Prostate gland (tissue), 2 donors: ENCODE data around the gene SLCO4A1. TPM values are rescaled to one million over a fixed set of nuclear protein-coding genes. Genes with fewer than 3 reads are reported as not detected.

ENCODE experiments used
- DNase-seq: peaks from one replicate; pipeline ENCODE4 v3.0.0-alpha.2; 2019; ENCODE audit warnings: low spot score
- H3K27ac ChIP-seq, 2 donors: fragments of 200-600 bp; sonication (generic); 2 replicates each; pipeline ENCODE4 v1.5.1; 2017 to 2019
- H3K27me3 ChIP-seq: fragments of 200-600 bp; sonication (generic); replicated peaks from 2 replicates; pipeline ENCODE4 v1.5.1; 2019; ENCODE audit not compliant: insufficient read depth
- H3K36me3 ChIP-seq, 2 donors: fragments of 200-600 bp; sonication (generic); 1 replicate in 1 of 2; 2 replicates in 1 of 2; pipeline versions ENCODE4 v1.5.1 to v1.8.1; 2017 to 2019
- H3K4me1 ChIP-seq: fragments of 200-600 bp; sonication (generic); replicated peaks from 2 replicates; pipeline ENCODE4 v1.5.1; 2019
- H3K4me3 ChIP-seq, 2 donors: fragments of 200-600 bp; sonication (generic); 2 replicates each; pipeline ENCODE4 v1.5.1; 2017 to 2019
- H3K9me3 ChIP-seq: fragments of 200-600 bp; sonication (generic); 2 replicates; pipeline ENCODE4 v1.5.1; 2017
- CTCF ChIP-seq, 4 experiments: fragments of 200-600 bp in 2 of 4; fragments of 450-650 bp in 2 of 4; sonication (generic) in 2 of 4; IDR thresholded peaks; 1 replicate in 3 of 4; 2 replicates in 1 of 4; pipeline ENCODE4 v1.5.1; 2016 to 2019; ENCODE audit warnings: antibody characterized with exemption in 4 of 4, mild to moderate bottlenecking in 2 of 4, moderate library complexity in 2 of 4
- POLR2A ChIP-seq: fragments of 450-650 bp; IDR thresholded peaks from one replicate; pipeline ENCODE4 v1.6.1; 2016; ENCODE audit warnings: antibody characterized with exemption, mild to moderate bottlenecking
- POLR2AphosphoS5 ChIP-seq: sonication (generic); formaldehyde crosslinking; IDR thresholded peaks from one replicate; pipeline ENCODE4 v1.6.1; 2017; ENCODE audit warnings: antibody characterized with exemption
- WGBS: methylation state at CpG from one replicate; pipeline ENCODE4 v1.1.5; 2018; 5-methylcytosine and 5-hydroxymethylcytosine counted together
- intact Hi-C: fragments of 100-400 bp; cut with DNase I; formaldehyde crosslinking; loops from one replicate; pipeline ENCODE4 v1.14.2; 2022
- total RNA-seq, 2 donors: library from RNA; depleted of rRNA; stranded (reverse); fragments of >200 nt; gene quantifications; one replicate each; pipeline ENCODE4 v1.1.0, GENCODE V29; 2016

SLCO4A1 gene
- total RNA-seq, 2 donors from 2014 or later = 4.5 to 12.3 TPM

GRCh38 chr20:62665153-62665754 is 23.0 kb downstream of the SLCO4A1 start:
- DNase-seq = no peak
- 97% methylated on average over 11 of the region's 12 CpGs for WGBS
- Histone ChIP-seq H3K9me3 (no peaks in the 10 kb centered on the region), H3K27ac (no peak overlapping the region), H3K4me1 (no peaks in the 10 kb centered on the region), H3K4me3 (no peak overlapping the region), H3K36me3 (no peaks in the 10 kb centered on the region), H3K27me3 (peaks cover 4% of the 10 kb centered on the region)
- intact Hi-C loops = loop anchor here (5.0 kb wide), 1 partner anchor 142 kb away; no protein-coding TSS in a partner anchor
- TF ChIP-seq CTCF (IDR thresholded peaks at IDR 0.05) (no peak), POLR2A (no peak), POLR2AphosphoS5 (no peak)

- DNase-seq = no peak
- no peaks in the 10 kb centered on the region for H3K36me3 ChIP-seq
- H3K27ac ChIP-seq = no peak overlapping the region
- WGBS = 55% methylated on average over 33 of the region's 33 CpGs
- H3K4me3 ChIP-seq = no peak overlapping the region
- no peaks in the 10 kb centered on the region for H3K9me3 ChIP-seq
- peaks cover 4% of the 10 kb centered on the region for H3K27me3 ChIP-seq
- H3K4me1 ChIP-seq = no peaks in the 10 kb centered on the region
- no peak for TF ChIP-seq POLR2AphosphoS5
- no peak for TF ChIP-seq POLR2A
- no peak for TF ChIP-seq CTCF (IDR thresholded peaks at IDR 0.05)
- intact Hi-C loops = loop anchor here (5.0 kb wide), 1 partner anchor 141 kb away; no protein-coding TSS in a partner anchor
These were observed 23.8 kb downstream of the SLCO4A1 start for GRCh38 chr20:62665826-62666735.

- no peaks in the 10 kb centered on the region for H3K4me1 ChIP-seq
- H3K27me3 ChIP-seq = peaks cover 4% of the 10 kb centered on the region
- no peak for DNase-seq
- TF ChIP-seq POLR2A = no peak
- TF ChIP-seq POLR2AphosphoS5 = peak; percentile 16
- no peak for TF ChIP-seq CTCF (IDR thresholded peaks at IDR 0.05)
- intact Hi-C loops = loop anchor here (5.0 kb wide), 1 partner anchor 140 kb away; no protein-coding TSS in a partner anchor
- H3K4me3 ChIP-seq = no peak overlapping the region
- no peak overlapping the region for H3K27ac ChIP-seq
- no peaks in the 10 kb centered on the region for H3K9me3 ChIP-seq
- H3K36me3 ChIP-seq = no peaks in the 10 kb centered on the region
- WGBS = 39% methylated on average over 27 of the region's 27 CpGs
These were observed 24.6 kb downstream of the SLCO4A1 start for GRCh38 chr20:62666736-62667529.

- TF ChIP-seq POLR2A = no peak
- no peak for TF ChIP-seq POLR2AphosphoS5
- TF ChIP-seq CTCF (IDR thresholded peaks at IDR 0.05) = no peak
- Histone ChIP-seq H3K4me1 (no peaks in the 10 kb centered on the region), H3K27me3 (peaks cover 5% of the 10 kb centered on the region), H3K4me3 (no peak overlapping the region), H3K36me3 (no peaks in the 10 kb centered on the region), H3K9me3 (no peaks in the 10 kb centered on the region), H3K27ac (no peak overlapping the region)
- intact Hi-C loops = loop anchor here (2.0 to 5.0 kb wide), 2 partner anchors 125 to 140 kb away; no protein-coding TSS in a partner anchor
- 60% methylated on average over 30 of the region's 30 CpGs for WGBS
- DNase-seq = no peak
These were observed 25.5 kb downstream of the SLCO4A1 start for GRCh38 chr20:62667530-62668440.
